GM20000 (cell line): Measurements from ENCODE around the gene WDR54.

Source experiments
- DNase-seq: peaks from one replicate; pipeline ENCODE4 v3.0.0; 2012; ENCODE audit warnings: low spot score
- CTCF ChIP-seq: IDR thresholded peaks from 2 replicates; pipeline ENCODE4 v1.5.1; 2012; ENCODE audit warnings: mild to moderate bottlenecking, control low read depth; ENCODE audit errors: extremely low read depth, missing control alignments

Gene WDR54

GRCh38 chr2:74471332-74472065 is 50.0 kb downstream of the WDR54 start:
- DNase-seq: no peak
- no peak for TF ChIP-seq CTCF

GRCh38 chr2:74472086-74472944 is 50.8 kb downstream of the WDR54 start, which contains the start of gene MRPL53:
MRPL53 (minus strand) TSS chr2:74472680; CDS start chr2:74472660, 20 bp downstream.
- TF ChIP-seq CTCF: no peak
- peak; percentile 86 for DNase-seq

GRCh38 chr2:74472945-74473258 is 51.4 kb downstream of the WDR54 start:
- no peak for TF ChIP-seq CTCF
- no peak for DNase-seq

GRCh38 chr2:74474481-74474880 is 53.0 kb downstream of the WDR54 start:
- no peak for TF ChIP-seq CTCF
- DNase-seq: no peak

GRCh38 chr2:74474899-74475298 is 53.4 kb downstream of the WDR54 start:
- DNase-seq: no peak
- TF ChIP-seq CTCF: no peak
